ENCODE measurements around the gene OR4D9. TPM values are rescaled to one million over a fixed set of nuclear protein-coding genes. Genes with fewer than 3 reads are reported as not detected.

OR4D9 gene
- total RNA-seq, 2 experiments from 2014 or later, result not detected

- Mint-ChIP-seq H3K4me1 (ENCODE audit: low read depth) (no peaks in the 10 kb centered on the region), H3K9me3 (no peaks in the 10 kb centered on the region), H3K27ac (no peak overlapping the region), H3K27me3 (peaks cover 25% of the 10 kb centered on the region), H3K4me3 (no peak overlapping the region), H3K36me3 (ENCODE audit: low read depth) (no peaks in the 10 kb centered on the region)
- intact Hi-C loops (cut with DNase I, micrococcal nuclease), result no loop called here
- ChIA-PET CTCF (interaction anchor here (0.6 kb wide), 1 partner anchor 131 kb away, joined by 4 read pairs; no protein-coding TSS in a partner anchor), POLR2A (no interaction called here)
- H3K36me3 ChIP-seq (ENCODE audit: insufficient read depth, low read length), result no peaks in the 10 kb centered on the region
- no peak for ATAC-seq (ENCODE audit: poor library complexity)
- H3K9me3 ChIP-seq (ENCODE audit: control insufficient read depth in 1 of 2, insufficient read depth in 1 of 2, low read length in 2 of 2), result no peaks in the 10 kb centered on the region
- H3K4me1 ChIP-seq (ENCODE audit: insufficient read depth, low read length), result no peaks in the 10 kb centered on the region
- H3K4me3 ChIP-seq (ENCODE audit: low read length), result no peak overlapping the region
- no peak overlapping the region for H3K27ac ChIP-seq (ENCODE audit: low read depth in 1 of 2, low read length in 2 of 2)
- peaks cover 3 to 4% of the 10 kb centered on the region in 2 experiments for H3K27me3 ChIP-seq (ENCODE audit: control insufficient read depth in 1 of 2, insufficient read depth in 2 of 2, low read length in 2 of 2)
- TF ChIP-seq, protein P1, sequence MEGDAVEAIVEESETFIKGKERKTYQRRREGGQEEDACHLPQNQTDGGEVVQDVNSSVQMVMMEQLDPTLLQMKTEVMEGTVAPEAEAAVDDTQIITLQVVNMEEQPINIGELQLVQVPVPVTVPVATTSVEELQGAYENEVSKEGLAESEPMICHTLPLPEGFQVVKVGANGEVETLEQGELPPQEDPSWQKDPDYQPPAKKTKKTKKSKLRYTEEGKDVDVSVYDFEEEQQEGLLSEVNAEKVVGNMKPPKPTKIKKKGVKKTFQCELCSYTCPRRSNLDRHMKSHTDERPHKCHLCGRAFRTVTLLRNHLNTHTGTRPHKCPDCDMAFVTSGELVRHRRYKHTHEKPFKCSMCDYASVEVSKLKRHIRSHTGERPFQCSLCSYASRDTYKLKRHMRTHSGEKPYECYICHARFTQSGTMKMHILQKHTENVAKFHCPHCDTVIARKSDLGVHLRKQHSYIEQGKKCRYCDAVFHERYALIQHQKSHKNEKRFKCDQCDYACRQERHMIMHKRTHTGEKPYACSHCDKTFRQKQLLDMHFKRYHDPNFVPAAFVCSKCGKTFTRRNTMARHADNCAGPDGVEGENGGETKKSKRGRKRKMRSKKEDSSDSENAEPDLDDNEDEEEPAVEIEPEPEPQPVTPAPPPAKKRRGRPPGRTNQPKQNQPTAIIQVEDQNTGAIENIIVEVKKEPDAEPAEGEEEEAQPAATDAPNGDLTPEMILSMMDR (IDR thresholded peaks at IDR 0.05), result no peak
- DNase-seq, result no peak
These were observed 36.2 kb upstream of the OR4D9 start for GRCh38 chr11:59475176-59475575.

- H3K9me3 ChIP-seq (ENCODE audit: control insufficient read depth in 1 of 2, insufficient read depth in 1 of 2, low read length in 2 of 2), result no peaks in the 10 kb centered on the region
- Mint-ChIP-seq H3K9me3 (no peaks in the 10 kb centered on the region), H3K36me3 (ENCODE audit: low read depth) (no peaks in the 10 kb centered on the region), H3K27me3 (peaks cover 15% of the 10 kb centered on the region), H3K27ac (no peak overlapping the region), H3K4me1 (ENCODE audit: low read depth) (no peaks in the 10 kb centered on the region), H3K4me3 (no peak overlapping the region)
- no peaks in the 10 kb centered on the region for H3K4me1 ChIP-seq (ENCODE audit: insufficient read depth, low read length)
- POLR2A ChIA-PET, result no interaction called here
- H3K27me3 ChIP-seq (ENCODE audit: control insufficient read depth in 1 of 2, insufficient read depth in 2 of 2, low read length in 2 of 2), result peaks cover 3 to 4% of the 10 kb centered on the region in 2 experiments
- CTCF ChIA-PET, result no interaction called here
- TF ChIP-seq, protein P1 (IDR thresholded peaks at IDR 0.05), result no peak
- intact Hi-C loops (cut with DNase I, micrococcal nuclease), result no loop called here
- no peaks in the 10 kb centered on the region for H3K36me3 ChIP-seq (ENCODE audit: insufficient read depth, low read length)
- DNase-seq (no peak), ATAC-seq (ENCODE audit: poor library complexity) (no peak)
- no peak overlapping the region for H3K27ac ChIP-seq (ENCODE audit: low read depth in 1 of 2, low read length in 2 of 2)
- H3K4me3 ChIP-seq (ENCODE audit: low read length), result no peak overlapping the region
These were observed 31.4 kb upstream of the OR4D9 start for GRCh38 chr11:59479906-59480305.

GRCh38 chr11:59480359-59480758, 31.0 kb upstream of the OR4D9 start:
- Histone ChIP-seq H3K4me1 (ENCODE audit: insufficient read depth, low read length) (no peaks in the 10 kb centered on the region), H3K27ac (ENCODE audit: low read depth in 1 of 2, low read length in 2 of 2) (no peak overlapping the region), H3K9me3 (ENCODE audit: control insufficient read depth in 1 of 2, insufficient read depth in 1 of 2, low read length in 2 of 2) (no peaks in the 10 kb centered on the region), H3K36me3 (ENCODE audit: insufficient read depth, low read length) (no peaks in the 10 kb centered on the region), H3K27me3 (ENCODE audit: control insufficient read depth in 1 of 2, insufficient read depth in 2 of 2, low read length in 2 of 2) (peaks cover 3 to 4% of the 10 kb centered on the region in 2 experiments), H3K4me3 (ENCODE audit: low read length) (no peak overlapping the region)
- H3K4me3 Mint-ChIP-seq, result no peak overlapping the region
- ChIA-PET POLR2A (no interaction called here), CTCF (no interaction called here)
- no peaks in the 10 kb centered on the region for H3K4me1 Mint-ChIP-seq (ENCODE audit: low read depth)
- TF ChIP-seq, protein P1 (IDR thresholded peaks at IDR 0.05), result no peak
- peaks cover 11% of the 10 kb centered on the region for H3K27me3 Mint-ChIP-seq
- no peak for DNase-seq
- H3K9me3 Mint-ChIP-seq, result no peaks in the 10 kb centered on the region
- intact Hi-C loops (cut with DNase I, micrococcal nuclease), result no loop called here
- no peak overlapping the region for H3K27ac Mint-ChIP-seq
- H3K36me3 Mint-ChIP-seq (ENCODE audit: low read depth), result no peaks in the 10 kb centered on the region
- ATAC-seq (ENCODE audit: poor library complexity), result no peak
